GM23338 (cell line): ENCODE results near the gene KRTAP4-2. TPM values are rescaled to one million over a fixed set of nuclear protein-coding genes. Genes with fewer than 3 reads are reported as not detected.
"Not testable (repeated sequence)": the region's sequence is repeated elsewhere in the genome, so short reads cannot be mapped to it uniquely, and the experiment has no call there.

ENCODE experiments used
- ATAC-seq: fragments of 200-7000 bp; cut with Tn5 transposase; 3 replicates; pipeline ENCODE4 v1.9.1; 2020
- DNase-seq: peaks from one replicate; pipeline ENCODE4 v3.0.0-alpha.2; 2015; ENCODE audit warnings: low spot score
- H2AFZ ChIP-seq: fragments of 200-600 bp; sonication (generic); 2 replicates; pipeline ENCODE4 v1.8.0; 2016; ENCODE audit warnings: antibody characterized with exemption, mild to moderate bottlenecking, moderate library complexity
- H3F3A ChIP-seq: fragments of 200-600 bp; sonication (generic); replicated peaks from 2 replicates; pipeline ENCODE4 v1.8.0; 2017; ENCODE audit warnings: antibody characterized with exemption, mixed run types, low read depth
- H3K27ac ChIP-seq: fragments of 200-600 bp; sonication (generic); 2 replicates; pipeline ENCODE4 v1.6.1; 2016; ENCODE audit warnings: low read depth
- H3K27me3 ChIP-seq: fragments of 200-600 bp; sonication (generic); 2 replicates; pipeline ENCODE4 v1.8.0; 2016; ENCODE audit warnings: mild to moderate bottlenecking, mixed run types, moderate library complexity; ENCODE audit not compliant: insufficient read depth
- H3K36me3 ChIP-seq: fragments of 200-600 bp; sonication (generic); 2 replicates; pipeline ENCODE4 v1.8.0; 2016; ENCODE audit warnings: mild to moderate bottlenecking; ENCODE audit not compliant: insufficient read depth
- H3K4me1 ChIP-seq: fragments of 200-600 bp; sonication (generic); 2 replicates; pipeline ENCODE4 v1.8.0; 2016; ENCODE audit warnings: mild to moderate bottlenecking, moderate library complexity; ENCODE audit not compliant: insufficient read depth
- H3K4me2 ChIP-seq: fragments of 200-600 bp; sonication (generic); 2 replicates; pipeline ENCODE4 v1.7.1; 2017; ENCODE audit warnings: mixed run types
- H3K4me3 ChIP-seq: fragments of 200-600 bp; sonication (generic); 2 replicates; pipeline ENCODE4 v1.6.1; 2016; ENCODE audit warnings: mixed run types
- H3K79me2 ChIP-seq: fragments of 200-600 bp; sonication (generic); replicated peaks from 2 replicates; pipeline ENCODE4 v1.8.0; 2017; ENCODE audit warnings: mild to moderate bottlenecking; ENCODE audit not compliant: insufficient read depth
- H3K9me2 ChIP-seq: fragments of 200-600 bp; sonication (generic); 2 replicates; pipeline ENCODE4 v1.8.0; 2017; ENCODE audit not compliant: insufficient read depth
- H4K20me1 ChIP-seq: fragments of 200-600 bp; sonication (generic); replicated peaks from 2 replicates; pipeline ENCODE4 v1.8.0; 2017; ENCODE audit warnings: mild to moderate bottlenecking; ENCODE audit not compliant: insufficient read depth
- H3K27ac Mint-ChIP-seq: 2 replicates; pipeline ENCODE4 v1.8.0; 2020; ENCODE audit warnings: inconsistent platforms, mild to moderate bottlenecking, moderate library complexity, mixed read lengths
- H3K27me3 Mint-ChIP-seq: 3 replicates; pipeline ENCODE4 v1.8.0; 2022; ENCODE audit warnings: low read depth, mild to moderate bottlenecking, moderate library complexity, mixed read lengths, inconsistent platforms; ENCODE audit not compliant: insufficient read depth, poor library complexity
- H3K36me3 Mint-ChIP-seq: 3 replicates; pipeline ENCODE4 v1.8.0; 2021; ENCODE audit warnings: low read depth, mild to moderate bottlenecking, inconsistent platforms, moderate library complexity, mixed read lengths
- H3K4me1 Mint-ChIP-seq: 3 replicates; pipeline ENCODE4 v1.8.0; 2020; ENCODE audit warnings: mild to moderate bottlenecking, inconsistent platforms, mixed read lengths
- H3K4me3 Mint-ChIP-seq: 3 replicates; pipeline ENCODE4 v1.8.0; 2021; ENCODE audit warnings: moderate library complexity, mild to moderate bottlenecking, inconsistent platforms, mixed read lengths
- H3K9me3 Mint-ChIP-seq: 3 replicates; pipeline ENCODE4 v1.8.0; 2020; ENCODE audit warnings: moderate library complexity, mild to moderate bottlenecking, inconsistent platforms, mixed read lengths
- EZH2 ChIP-seq: fragments of 200-600 bp; sonication (generic); IDR thresholded peaks from one replicate; pipeline ENCODE4 v1.8.0; 2017; ENCODE audit warnings: antibody characterized with exemption, mild to moderate bottlenecking, low read depth; ENCODE audit not compliant: unreplicated experiment
- EZH2phosphoT487 ChIP-seq: fragments of 200-600 bp; sonication (generic); IDR thresholded peaks from one replicate; pipeline ENCODE4 v1.8.1; 2018; ENCODE audit warnings: antibody characterized with exemption; ENCODE audit not compliant: unreplicated experiment
- NANOG ChIP-seq: IDR thresholded peaks from 2 replicates; pipeline ENCODE4 v1.6.1; 2016; ENCODE audit warnings: antibody characterized with exemption, borderline replicate concordance
- POLR2AphosphoS5 ChIP-seq: IDR thresholded peaks from 2 replicates; pipeline ENCODE4 v1.6.1; 2016; ENCODE audit warnings: antibody characterized with exemption, low read depth
- STAT1 ChIP-seq: IDR thresholded peaks from one replicate; pipeline ENCODE4 v1.6.1; 2016; ENCODE audit warnings: antibody characterized with exemption; ENCODE audit not compliant: unreplicated experiment
- ZNF114 ChIP-seq: fragments of 250-450 bp; sonication (Bioruptor Pico); IDR thresholded peaks from 2 replicates; pipeline ENCODE4 v1.5.0; 2020; ENCODE audit warnings: mild to moderate bottlenecking, moderate library complexity
- ZNF462 ChIP-seq: fragments of 250-450 bp; sonication (Bioruptor Pico); IDR thresholded peaks from 2 replicates; pipeline ENCODE4 v1.5.0; 2020; ENCODE audit warnings: mild to moderate bottlenecking, moderate library complexity
- polyA plus RNA-seq: library from polyadenylated mRNA; unstranded; fragments of >200 nt; fragmentation: Nextera tagmentation; extraction: Ambion mirVana; gene quantifications from 2 replicates; pipeline ENCODE4 v1.2.1, GENCODE V29; 2016
- total RNA-seq: library from RNA; depleted of rRNA; stranded (reverse); fragments of >200 nt; shearing (Covaris generic); gene quantifications from 2 replicates; pipeline ENCODE4 v1.2.3, GENCODE V29; 2014

The KRTAP4-2 gene
- total and polyA plus RNA-seq, 2 experiments from 2014 or later, result not detected

- no peak within 1 kb of the TSS for H3K4me3 Mint-ChIP-seq
- no peak within 1 kb of the TSS for H3K4me3 ChIP-seq
- DNase-seq (no peak), ATAC-seq (no peak)
- peaks cover 3% of the 10 kb centered on the region; the same call in 2 of the 3 replicates for H3K4me1 Mint-ChIP-seq
- H3K27ac Mint-ChIP-seq, result no peak within 1 kb of the TSS
- H3K4me2 ChIP-seq, result no peak within 1 kb of the TSS
- H3K9me3 Mint-ChIP-seq, result no peaks in the 10 kb centered on the region
- H3K36me3 Mint-ChIP-seq, result no peaks in the 10 kb centered on the region
- no peaks in the 10 kb centered on the region for H3K4me1 ChIP-seq
- no peak within 1 kb of the TSS; the same call in 1 of the 2 replicates for H2AFZ ChIP-seq
- TF ChIP-seq ZNF114 (CRISPR knock-in tag) (no peak), POLR2AphosphoS5 (no peak), STAT1 (no peak), EZH2 (no peak), NANOG (no peak), EZH2phosphoT487 (no peak)
- no peaks in the 10 kb centered on the region for H4K20me1 ChIP-seq
- no peak within 1 kb of the TSS for H3K27ac ChIP-seq
- peaks cover 5% of the 10 kb centered on the region for H3K27me3 Mint-ChIP-seq
- no peaks in the 10 kb centered on the region for H3K36me3 ChIP-seq
- H3K79me2 ChIP-seq, result no peaks in the 10 kb centered on the region
- H3F3A ChIP-seq, result no peaks in the 10 kb centered on the region
- no peaks in the 10 kb centered on the region for H3K9me2 ChIP-seq
- no peaks in the 10 kb centered on the region for H3K27me3 ChIP-seq
These were observed 17.4 kb downstream of the KRTAP4-2 start, which contains the start of gene KRTAP4-4 for GRCh38 chr17:41160648-41161047. Gene KRTAP4-4, minus strand, starts transcription at chr17:41160748. Its CDS starts 57 bp downstream, at chr17:41160691.

- H3K36me3 Mint-ChIP-seq, H3K4me3 Mint-ChIP-seq, H2AFZ ChIP-seq, H3K4me3 ChIP-seq, H3K4me1 Mint-ChIP-seq, H3K27ac Mint-ChIP-seq, H3K36me3 ChIP-seq, H3K9me3 Mint-ChIP-seq, DNase-seq, H3F3A ChIP-seq, H3K79me2 ChIP-seq, H4K20me1 ChIP-seq, ATAC-seq, H3K27me3 ChIP-seq, H3K27ac ChIP-seq, H3K4me1 ChIP-seq, H3K9me2 ChIP-seq, H3K27me3 Mint-ChIP-seq, H3K4me2 ChIP-seq: not testable (repeated sequence)
These were observed 17.8 kb downstream of the KRTAP4-2 start for GRCh38 chr17:41160190-41160589.

- TF ChIP-seq POLR2AphosphoS5 (no peak), NANOG (no peak), ZNF462 (CRISPR knock-in tag) (no peak), EZH2phosphoT487 (no peak)
- Mint-ChIP-seq H3K9me3 (no peaks in the 10 kb centered on the region), H3K36me3 (no peaks in the 10 kb centered on the region), H3K27ac (no peak overlapping the region; the same call in 1 of the 2 replicates), H3K27me3 (peaks cover 7% of the 10 kb centered on the region), H3K4me3 (no peak overlapping the region), H3K4me1 (peaks cover 3% of the 10 kb centered on the region; the same call in 2 of the 3 replicates)
- Histone ChIP-seq H3K27ac (no peak overlapping the region), H4K20me1 (no peaks in the 10 kb centered on the region), H3K27me3 (no peaks in the 10 kb centered on the region), H3K79me2 (no peaks in the 10 kb centered on the region), H3K4me3 (no peak overlapping the region), H3K9me2 (no peaks in the 10 kb centered on the region), H3K36me3 (no peaks in the 10 kb centered on the region), H2AFZ (no peak overlapping the region), H3K4me2 (no peak overlapping the region), H3F3A (no peaks in the 10 kb centered on the region), H3K4me1 (no peaks in the 10 kb centered on the region)
- ATAC-seq (no peak), DNase-seq (no peak)
These were observed 24.2 kb downstream of the KRTAP4-2 start for GRCh38 chr17:41153856-41154255.
